Gastrocnemius medialis (tissue), 4 donors: ENCODE results near the gene RNF167. TPM values are rescaled to one million over a fixed set of nuclear protein-coding genes. Genes with fewer than 3 reads are reported as not detected.
A peak's percentile ranks its signal among the peaks of the same experiment; 100 is the strongest.

ENCODE experiments used
- ATAC-seq, 2 donors: fragments of 150-250 bp; one replicate each; pipeline ENCODE4 v1.9.1; 2016
- DNase-seq, 2 donors: peaks; one replicate each; pipeline ENCODE4 v3.0.0-alpha.2; 2019
- H3K27ac ChIP-seq, 4 donors: fragments of 200-600 bp; sonication (generic); 1 replicate in 1 of 4; 2 replicates in 3 of 4; pipeline ENCODE4 v1.5.1; 2016 to 2018; ENCODE audit warnings: mild to moderate bottlenecking in 2 of 4, moderate library complexity in 1 of 4
- H3K27me3 ChIP-seq, 3 donors: fragments of 200-600 bp; sonication (generic) in 2 of 3; 1 replicate in 1 of 3; 2 replicates in 2 of 3; pipeline versions ENCODE4 v1.5.1 to v1.6.0; 2016 to 2019; ENCODE audit warnings: mild to moderate bottlenecking in 1 of 3, moderate library complexity in 1 of 3
- H3K36me3 ChIP-seq, 2 donors: fragments of 200-600 bp; sonication (generic) in 1 of 2; one replicate each; pipeline ENCODE4 v1.5.1; 2017 to 2018
- H3K4me1 ChIP-seq, 2 donors: fragments of 200-600 bp; sonication (generic) in 1 of 2; one replicate each; pipeline ENCODE4 v1.5.1; 2016 to 2017; ENCODE audit warnings: mild to moderate bottlenecking in 2 of 2
- H3K4me3 ChIP-seq, 4 donors: fragments of 200-600 bp; sonication (generic) in 3 of 4; 1 replicate in 1 of 4; 2 replicates in 3 of 4; pipeline ENCODE4 v1.5.1; 2016 to 2019; ENCODE audit warnings: mild to moderate bottlenecking in 2 of 4
- H3K9me3 ChIP-seq, 3 donors: fragments of 200-600 bp; sonication (generic) in 2 of 3; 1 replicate in 1 of 3; 2 replicates in 2 of 3; pipeline ENCODE4 v1.5.1; 2016 to 2019
- CTCF ChIP-seq, 5 experiments: fragments of 450-650 bp in 3 of 5; fragments of 200-600 bp in 2 of 5; sonication (generic) in 2 of 5; IDR thresholded peaks in 4 of 5; conservative IDR thresholded peaks in 1 of 5; 1 replicate in 4 of 5; 2 replicates in 1 of 5; pipeline ENCODE4 v1.5.1; 2016 to 2019; ENCODE audit warnings: antibody characterized with exemption in 5 of 5, mild to moderate bottlenecking in 3 of 5, moderate library complexity in 3 of 5
- POLR2A ChIP-seq, 2 donors: fragments of 450-650 bp; IDR thresholded peaks; one replicate each; pipeline ENCODE4 v1.6.1; 2017; ENCODE audit warnings: antibody characterized with exemption in 2 of 2, mild to moderate bottlenecking in 2 of 2, moderate library complexity in 2 of 2
- in situ Hi-C, 4 donors: fragments of 200-750 bp; cut with MboI; loops; one replicate each; pipeline versions ENCODE4 v1.15.0 to v1.8.0; 2017; ENCODE audit warnings: low sequenced_read_pairs in 4 of 4
- intact Hi-C: fragments of 100-400 bp; cut with DNase I; formaldehyde crosslinking; loops from one replicate; pipeline ENCODE4 v1.15.1; 2023; ENCODE audit warnings: low total_unique reads
- total RNA-seq, 4 donors: library from RNA; depleted of rRNA; stranded (reverse); fragments of >200 nt; gene quantifications; one replicate each; pipeline versions ENCODE4 v1.1.0 to v1.2.3, GENCODE V29; 2016

RNF167 gene
- total RNA-seq, 4 donors from 2014 or later, result 51.2 to 99.5 (median 75.2) TPM

GRCh38 chr17:4947411-4948165 lies 7.5 kb downstream of the RNF167 start:
- Histone ChIP-seq H3K27ac (peak overlapping the region; percentile 96 to 100 (median 98)), H3K9me3 (no peaks in the 10 kb centered on the region), H3K4me3 (peak overlapping the region; percentile 85 to 99 (median 96)), H3K27me3 (no peaks in the 10 kb centered on the region), H3K4me1 (peaks cover 45 to 51% of the 10 kb centered on the region in 2 donors), H3K36me3 (peaks cover 0 to 35% of the 10 kb centered on the region in 2 donors)
- TF ChIP-seq POLR2A (IDR thresholded peaks at IDR 0.05), result no peak
- no peak for TF ChIP-seq CTCF (IDR thresholded peaks at IDR 0.05 in 4 of 5, conservative IDR thresholded peaks at IDR 0.05 in 1 of 5)
- intact Hi-C loops (loop anchor here (1.0 kb wide), 1 partner anchor 53 kb away; no protein-coding TSS in a partner anchor), in situ Hi-C loops (no loop called here)
- peak; percentile 5 to 18 for ATAC-seq
- peak; percentile 48 to 56 for DNase-seq

- Histone ChIP-seq H3K4me1 (peaks cover 52 to 58% of the 10 kb centered on the region in 2 donors), H3K4me3 (peak within 1 kb of the TSS; percentile 85 to 99 (median 96)), H3K27me3 (no peaks in the 10 kb centered on the region), H3K27ac (peak within 1 kb of the TSS; percentile 96 to 100 (median 98)), H3K36me3 (peaks cover 0 to 27% of the 10 kb centered on the region in 2 donors), H3K9me3 (no peaks in the 10 kb centered on the region)
- ATAC-seq, result peak; percentile 47 to 64
- intact Hi-C loops (loop anchor here (1.0 kb wide), 1 partner anchor 52 kb away; no protein-coding TSS in a partner anchor), in situ Hi-C loops (no loop called here)
- DNase-seq, result peak; percentile 86 to 92
- no peak for TF ChIP-seq CTCF (IDR thresholded peaks at IDR 0.05 in 4 of 5, conservative IDR thresholded peaks at IDR 0.05 in 1 of 5)
- peak; percentile 91 to 96 for TF ChIP-seq POLR2A (IDR thresholded peaks at IDR 0.05)
These were observed 8.3 kb downstream of the RNF167 start, which contains the start of gene PFN1 for GRCh38 chr17:4948166-4948930. Gene PFN1 (minus strand): TSS chr17:4948530. CDS start chr17:4948394, 136 bp downstream.

- TF ChIP-seq CTCF (IDR thresholded peaks at IDR 0.05 in 4 of 5, conservative IDR thresholded peaks at IDR 0.05 in 1 of 5) (no peak), POLR2A (IDR thresholded peaks at IDR 0.05) (peak; percentile 15 to 78)
- intact Hi-C loops, result loop anchor here (1.0 kb wide), 2 partner anchors 18 to 51 kb away; partner anchors contain the start of gene SPAG7
- H3K27ac ChIP-seq, result peak overlapping the region; percentile 96 to 100 (median 98)
- in situ Hi-C loops, result no loop called here
- DNase-seq (peak; percentile 71 to 86), ATAC-seq (peak; percentile 47 to 53)
- peaks cover 0 to 22% of the 10 kb centered on the region in 2 donors for H3K36me3 ChIP-seq
- peaks cover 58 to 64% of the 10 kb centered on the region in 2 donors for H3K4me1 ChIP-seq
- no peaks in the 10 kb centered on the region for H3K9me3 ChIP-seq
- H3K4me3 ChIP-seq, result peak overlapping the region; percentile 85 to 99 (median 96)
- H3K27me3 ChIP-seq, result no peaks in the 10 kb centered on the region
These were observed 8.9 kb downstream of the RNF167 start for GRCh38 chr17:4948931-4949320.

- intact Hi-C loops (loop anchor here (1.0 to 5.0 kb wide), 2 partner anchors 18 to 1032 kb away; partner anchors contain the start of genes P2RX1 and SPAG7), in situ Hi-C loops (no loop called here)
- peak overlapping the region; percentile 85 to 99 (median 96) for H3K4me3 ChIP-seq
- H3K27ac ChIP-seq, result peak overlapping the region; percentile 96 to 100 (median 98)
- peaks cover 0 to 22% of the 10 kb centered on the region in 2 donors for H3K36me3 ChIP-seq
- no peaks in the 10 kb centered on the region for H3K27me3 ChIP-seq
- ATAC-seq, result peak; percentile 11 to 12
- H3K4me1 ChIP-seq, result peaks cover 62 to 67% of the 10 kb centered on the region in 2 donors
- TF ChIP-seq CTCF (IDR thresholded peaks at IDR 0.05 in 4 of 5, conservative IDR thresholded peaks at IDR 0.05 in 1 of 5), result no peak
- TF ChIP-seq POLR2A (IDR thresholded peaks at IDR 0.05), result peak; percentile 36 to 45
- no peaks in the 10 kb centered on the region for H3K9me3 ChIP-seq
- DNase-seq, result peak; percentile 79 to 89
These were observed 9.4 kb downstream of the RNF167 start for GRCh38 chr17:4949321-4950074.
